ENCODE measurements around the gene SLF2. TPM values are rescaled to one million over a fixed set of nuclear protein-coding genes. Genes with fewer than 3 reads are reported as not detected.

SLF2 gene
- total RNA-seq, 1 experiment from 2014 or later: 14.3 TPM

GRCh38 chr10:100981178-100981772, 68.5 kb downstream of the SLF2 start (continued):
- TF ChIP-seq ARID4B (CRISPR knock-in tag; IDR thresholded peaks at IDR 0.05; ENCODE audit: borderline replicate concordance): no peak

GRCh38 chr10:100982916-100983830, 70.4 kb downstream of the SLF2 start:
- Mint-ChIP-seq H3K27ac (no peak overlapping the region), H3K9me3 (no peaks in the 10 kb centered on the region), H3K4me3 (no peak overlapping the region), H3K4me1 (peaks cover 13% of the 10 kb centered on the region), H3K36me3 (0 out of 2 replicates have a peak, but pooled peaks cover 7% of the 10 kb centered on the region), H3K27me3 (ENCODE audit: low read depth) (no peaks in the 10 kb centered on the region)
- ATAC-seq (no peak), DNase-seq (ENCODE audit: low spot score) (no peak)
- POLR2A ChIA-PET: no interaction called here
- CTCF ChIA-PET: interaction anchor here (1.1 kb wide), 1 partner anchor 14 kb away, joined by 7 read pairs; no protein-coding TSS in a partner anchor
- no peak for TF ChIP-seq CDX4 (CRISPR knock-in tag; IDR thresholded peaks at IDR 0.05; ENCODE audit: borderline replicate concordance)
- TF ChIP-seq TEAD1 (CRISPR knock-in tag; IDR thresholded peaks at IDR 0.05): no peak
- TF ChIP-seq, protein P1, sequence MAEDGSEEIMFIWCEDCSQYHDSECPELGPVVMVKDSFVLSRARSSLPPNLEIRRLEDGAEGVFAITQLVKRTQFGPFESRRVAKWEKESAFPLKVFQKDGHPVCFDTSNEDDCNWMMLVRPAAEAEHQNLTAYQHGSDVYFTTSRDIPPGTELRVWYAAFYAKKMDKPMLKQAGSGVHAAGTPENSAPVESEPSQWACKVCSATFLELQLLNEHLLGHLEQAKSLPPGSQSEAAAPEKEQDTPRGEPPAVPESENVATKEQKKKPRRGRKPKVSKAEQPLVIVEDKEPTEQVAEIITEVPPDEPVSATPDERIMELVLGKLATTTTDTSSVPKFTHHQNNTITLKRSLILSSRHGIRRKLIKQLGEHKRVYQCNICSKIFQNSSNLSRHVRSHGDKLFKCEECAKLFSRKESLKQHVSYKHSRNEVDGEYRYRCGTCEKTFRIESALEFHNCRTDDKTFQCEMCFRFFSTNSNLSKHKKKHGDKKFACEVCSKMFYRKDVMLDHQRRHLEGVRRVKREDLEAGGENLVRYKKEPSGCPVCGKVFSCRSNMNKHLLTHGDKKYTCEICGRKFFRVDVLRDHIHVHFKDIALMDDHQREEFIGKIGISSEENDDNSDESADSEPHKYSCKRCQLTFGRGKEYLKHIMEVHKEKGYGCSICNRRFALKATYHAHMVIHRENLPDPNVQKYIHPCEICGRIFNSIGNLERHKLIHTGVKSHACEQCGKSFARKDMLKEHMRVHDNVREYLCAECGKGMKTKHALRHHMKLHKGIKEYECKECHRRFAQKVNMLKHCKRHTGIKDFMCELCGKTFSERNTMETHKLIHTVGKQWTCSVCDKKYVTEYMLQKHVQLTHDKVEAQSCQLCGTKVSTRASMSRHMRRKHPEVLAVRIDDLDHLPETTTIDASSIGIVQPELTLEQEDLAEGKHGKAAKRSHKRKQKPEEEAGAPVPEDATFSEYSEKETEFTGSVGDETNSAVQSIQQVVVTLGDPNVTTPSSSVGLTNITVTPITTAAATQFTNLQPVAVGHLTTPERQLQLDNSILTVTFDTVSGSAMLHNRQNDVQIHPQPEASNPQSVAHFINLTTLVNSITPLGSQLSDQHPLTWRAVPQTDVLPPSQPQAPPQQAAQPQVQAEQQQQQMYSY (CRISPR knock-in tag; IDR thresholded peaks at IDR 0.05): no peak
- no peak for TF ChIP-seq NFYB (CRISPR knock-in tag; conservative IDR thresholded peaks at IDR 0.05; ENCODE audit: low read depth)
- no peak for TF ChIP-seq PRRX2 (CRISPR knock-in tag; IDR thresholded peaks at IDR 0.05)
- no peak for TF ChIP-seq ZNF425 (CRISPR knock-in tag; conservative IDR thresholded peaks at IDR 0.05)
- TF ChIP-seq NFATC4 (CRISPR knock-in tag; IDR thresholded peaks at IDR 0.05): no peak
- TF ChIP-seq, protein P2, sequence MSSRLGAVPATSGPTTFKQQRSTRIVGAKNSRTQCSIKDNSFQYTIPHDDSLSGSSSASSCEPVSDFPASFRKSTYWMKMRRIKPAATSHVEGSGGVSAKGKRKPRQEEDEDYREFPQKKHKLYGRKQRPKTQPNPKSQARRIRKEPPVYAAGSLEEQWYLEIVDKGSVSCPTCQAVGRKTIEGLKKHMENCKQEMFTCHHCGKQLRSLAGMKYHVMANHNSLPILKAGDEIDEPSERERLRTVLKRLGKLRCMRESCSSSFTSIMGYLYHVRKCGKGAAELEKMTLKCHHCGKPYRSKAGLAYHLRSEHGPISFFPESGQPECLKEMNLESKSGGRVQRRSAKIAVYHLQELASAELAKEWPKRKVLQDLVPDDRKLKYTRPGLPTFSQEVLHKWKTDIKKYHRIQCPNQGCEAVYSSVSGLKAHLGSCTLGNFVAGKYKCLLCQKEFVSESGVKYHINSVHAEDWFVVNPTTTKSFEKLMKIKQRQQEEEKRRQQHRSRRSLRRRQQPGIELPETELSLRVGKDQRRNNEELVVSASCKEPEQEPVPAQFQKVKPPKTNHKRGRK (CRISPR knock-in tag; IDR thresholded peaks at IDR 0.05; ENCODE audit: borderline replicate concordance): no peak
- TF ChIP-seq ATF3 (CRISPR knock-in tag; conservative IDR thresholded peaks at IDR 0.05): no peak
- TF ChIP-seq ZNF317 (CRISPR knock-in tag; IDR thresholded peaks at IDR 0.05; ENCODE audit: borderline replicate concordance, low read depth): no peak
- no peak for TF ChIP-seq ZNF263 (CRISPR knock-in tag; IDR thresholded peaks at IDR 0.05; ENCODE audit: low read depth)
- TF ChIP-seq, protein P3, sequence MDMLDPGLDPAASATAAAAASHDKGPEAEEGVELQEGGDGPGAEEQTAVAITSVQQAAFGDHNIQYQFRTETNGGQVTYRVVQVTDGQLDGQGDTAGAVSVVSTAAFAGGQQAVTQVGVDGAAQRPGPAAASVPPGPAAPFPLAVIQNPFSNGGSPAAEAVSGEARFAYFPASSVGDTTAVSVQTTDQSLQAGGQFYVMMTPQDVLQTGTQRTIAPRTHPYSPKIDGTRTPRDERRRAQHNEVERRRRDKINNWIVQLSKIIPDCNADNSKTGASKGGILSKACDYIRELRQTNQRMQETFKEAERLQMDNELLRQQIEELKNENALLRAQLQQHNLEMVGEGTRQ (CRISPR knock-in tag; IDR thresholded peaks at IDR 0.05): no peak
- TF ChIP-seq TCF7 (CRISPR knock-in tag; IDR thresholded peaks at IDR 0.05; ENCODE audit: low read depth): no peak
- TF ChIP-seq ZNF396 (CRISPR knock-in tag; IDR thresholded peaks at IDR 0.05; ENCODE audit: borderline replicate concordance): no peak
- TF ChIP-seq ELF4 (CRISPR knock-in tag; IDR thresholded peaks at IDR 0.05; ENCODE audit: low read depth): no peak

All from WTC11 (cell line).